Loucy (cell line): Measurements from ENCODE around the gene ARHGEF26.

ENCODE experiments used
- H2AFZ ChIP-seq: fragments of 200-600 bp; sonication (generic); 2 replicates; pipeline ENCODE4 v1.6.0; 2016; ENCODE audit warnings: antibody characterized with exemption, mild to moderate bottlenecking, low read length, moderate library complexity
- H3F3A ChIP-seq: fragments of 200-600 bp; 2 replicates; pipeline ENCODE4 v1.6.0; 2016; ENCODE audit warnings: antibody characterized with exemption, low read depth, mild to moderate bottlenecking
- H3K27me3 ChIP-seq: fragments of 200-600 bp; sonication (generic); 2 replicates; pipeline ENCODE4 v1.6.1; 2014; ENCODE audit warnings: low read length, mild to moderate bottlenecking; ENCODE audit not compliant: insufficient read depth, poor library complexity, severe bottlenecking
- H3K36me3 ChIP-seq: fragments of 200-600 bp; sonication (generic); 2 replicates; pipeline ENCODE4 v1.6.1; 2016; ENCODE audit warnings: low read length; ENCODE audit not compliant: insufficient read depth
- H3K4me1 ChIP-seq: fragments of 200-600 bp; sonication (generic); 2 replicates; pipeline ENCODE4 v1.5.1; 2014; ENCODE audit warnings: low read length, mild to moderate bottlenecking; ENCODE audit not compliant: insufficient read depth, poor library complexity, severe bottlenecking
- H3K4me2 ChIP-seq: fragments of 200-600 bp; sonication (generic); 2 replicates; pipeline ENCODE4 v1.6.0; 2014; ENCODE audit warnings: antibody characterized with exemption, low read length, low read depth, mild to moderate bottlenecking; ENCODE audit not compliant: poor library complexity, severe bottlenecking
- H3K4me3 ChIP-seq: fragments of 200-600 bp; sonication (generic); 2 replicates; pipeline ENCODE4 v1.5.1; 2014; ENCODE audit warnings: low read length, mild to moderate bottlenecking, mixed read lengths; ENCODE audit not compliant: poor library complexity, severe bottlenecking
- H3K79me2 ChIP-seq: fragments of 200-600 bp; sonication (generic); 2 replicates; pipeline ENCODE4 v1.6.1; 2014; ENCODE audit warnings: low read length; ENCODE audit not compliant: insufficient read depth
- H3K9ac ChIP-seq: fragments of 200-600 bp; sonication (generic); 2 replicates; pipeline ENCODE4 v1.6.0; 2014; ENCODE audit warnings: mild to moderate bottlenecking, low read depth, low read length, moderate library complexity; ENCODE audit not compliant: poor library complexity, severe bottlenecking
- H3K9me2 ChIP-seq: fragments of 200-600 bp; sonication (generic); replicated peaks from 2 replicates; pipeline ENCODE4 v1.6.1; 2016; ENCODE audit warnings: low read depth, low read length, mixed read lengths
- H3K9me3 ChIP-seq: fragments of 200-600 bp; sonication (generic); 2 replicates; pipeline ENCODE4 v1.6.1; 2014; ENCODE audit warnings: mild to moderate bottlenecking, antibody characterized with exemption, low read length, low read depth; ENCODE audit not compliant: insufficient read depth
- H4K20me1 ChIP-seq: fragments of 200-600 bp; sonication (generic); 2 replicates; pipeline ENCODE4 v1.6.0; 2014; ENCODE audit warnings: antibody characterized with exemption, low read length, mild to moderate bottlenecking; ENCODE audit not compliant: insufficient read depth, poor library complexity, severe bottlenecking
- EZH2phosphoT487 ChIP-seq: fragments of 200-600 bp; IDR thresholded peaks from 2 replicates; pipeline ENCODE4 v1.6.1; 2018; ENCODE audit warnings: antibody characterized with exemption, mild to moderate bottlenecking, moderate library complexity, borderline replicate concordance
- TF ChIP-seq, protein P1 (sequence below): fragments of 200-600 bp; sonication (generic); conservative IDR thresholded peaks from 2 replicates; pipeline ENCODE4 v1.5.1; 2014; ENCODE audit warnings: mild to moderate bottlenecking, antibody characterized with exemption, low read length

Gene ARHGEF26

DNA sequence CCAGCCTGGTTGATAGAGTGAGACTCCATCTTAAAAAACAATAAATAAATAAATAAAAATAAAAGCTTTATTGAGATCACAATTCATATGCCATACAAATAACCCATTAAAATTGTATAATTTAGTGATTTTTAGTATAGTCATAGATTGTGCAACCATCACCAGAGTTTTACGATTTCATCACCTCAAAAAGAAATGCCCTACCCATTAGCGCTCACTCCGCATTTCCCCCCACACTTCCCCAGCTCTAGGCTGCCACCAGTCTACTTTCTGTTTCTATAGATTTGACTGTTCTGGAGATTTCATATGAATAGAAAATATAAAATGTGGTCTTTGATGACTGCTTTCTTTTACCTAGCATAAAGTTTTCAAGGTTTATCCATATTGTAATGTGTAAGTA lies 57.0 kb downstream of the ARHGEF26 start:
- no peak overlapping the region for H2AFZ ChIP-seq
- no peaks in the 10 kb centered on the region for H3F3A ChIP-seq

DNA sequence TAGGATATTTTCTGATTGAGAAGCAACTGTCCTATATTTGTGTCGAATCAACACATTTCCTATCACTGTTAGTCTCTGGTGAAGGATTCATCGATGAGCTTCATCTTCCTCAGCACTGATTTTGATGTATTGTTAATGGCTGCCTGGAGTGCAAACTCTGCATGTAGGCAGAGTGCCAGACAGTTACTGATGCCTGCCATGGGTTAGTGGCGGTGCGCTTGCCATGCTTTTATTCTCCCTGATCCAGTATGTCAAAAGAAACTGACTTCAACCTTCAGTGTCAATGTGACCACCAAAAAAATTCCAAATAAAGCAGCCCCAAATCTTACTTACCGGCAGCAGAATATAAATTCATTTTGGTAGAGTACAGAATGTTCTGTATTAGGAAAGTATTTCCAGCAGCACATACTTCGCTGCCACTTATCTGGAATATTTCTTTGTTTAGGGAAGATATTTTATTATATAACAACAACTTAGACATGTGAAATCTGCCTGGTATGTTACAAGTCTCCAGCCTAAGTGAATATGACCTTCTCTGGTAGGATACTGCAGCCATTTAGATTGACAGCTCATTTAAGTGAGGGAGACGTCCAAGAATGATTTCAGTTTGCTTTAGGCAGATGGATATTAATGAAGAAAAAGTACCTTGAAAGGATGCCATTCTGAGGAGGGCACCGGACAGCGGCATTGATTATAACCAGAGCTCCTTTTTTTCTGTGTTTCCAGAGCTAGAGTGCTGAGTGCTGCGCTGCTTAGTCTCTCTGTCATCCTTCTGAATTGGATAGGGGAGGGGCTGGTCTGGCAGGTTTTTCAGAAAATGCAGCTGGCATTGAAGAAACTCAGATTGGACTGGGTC lies 59.9 kb downstream of the ARHGEF26 start:
- Histone ChIP-seq H4K20me1 (no peaks in the 10 kb centered on the region), H3K36me3 (no peaks in the 10 kb centered on the region), H3K4me2 (no peak overlapping the region), H3K9ac (no peak overlapping the region), H3K27me3 (no peaks in the 10 kb centered on the region), H3K9me2 (no peaks in the 10 kb centered on the region), H3K79me2 (no peaks in the 10 kb centered on the region), H3K4me3 (no peak overlapping the region), H3K4me1 (no peaks in the 10 kb centered on the region), H3K9me3 (no peaks in the 10 kb centered on the region), H2AFZ (no peak overlapping the region), H3F3A (no peaks in the 10 kb centered on the region)
- TF ChIP-seq, protein P1, sequence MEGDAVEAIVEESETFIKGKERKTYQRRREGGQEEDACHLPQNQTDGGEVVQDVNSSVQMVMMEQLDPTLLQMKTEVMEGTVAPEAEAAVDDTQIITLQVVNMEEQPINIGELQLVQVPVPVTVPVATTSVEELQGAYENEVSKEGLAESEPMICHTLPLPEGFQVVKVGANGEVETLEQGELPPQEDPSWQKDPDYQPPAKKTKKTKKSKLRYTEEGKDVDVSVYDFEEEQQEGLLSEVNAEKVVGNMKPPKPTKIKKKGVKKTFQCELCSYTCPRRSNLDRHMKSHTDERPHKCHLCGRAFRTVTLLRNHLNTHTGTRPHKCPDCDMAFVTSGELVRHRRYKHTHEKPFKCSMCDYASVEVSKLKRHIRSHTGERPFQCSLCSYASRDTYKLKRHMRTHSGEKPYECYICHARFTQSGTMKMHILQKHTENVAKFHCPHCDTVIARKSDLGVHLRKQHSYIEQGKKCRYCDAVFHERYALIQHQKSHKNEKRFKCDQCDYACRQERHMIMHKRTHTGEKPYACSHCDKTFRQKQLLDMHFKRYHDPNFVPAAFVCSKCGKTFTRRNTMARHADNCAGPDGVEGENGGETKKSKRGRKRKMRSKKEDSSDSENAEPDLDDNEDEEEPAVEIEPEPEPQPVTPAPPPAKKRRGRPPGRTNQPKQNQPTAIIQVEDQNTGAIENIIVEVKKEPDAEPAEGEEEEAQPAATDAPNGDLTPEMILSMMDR, result no peak
- TF ChIP-seq EZH2phosphoT487, result no peak

More for the DNA sequence above, 57.0 kb downstream of the ARHGEF26 start:
- no peaks in the 10 kb centered on the region for H3K27me3 ChIP-seq
- no peaks in the 10 kb centered on the region for H3K79me2 ChIP-seq
- no peaks in the 10 kb centered on the region for H3K36me3 ChIP-seq
- no peaks in the 10 kb centered on the region for H4K20me1 ChIP-seq
- H3K9me3 ChIP-seq, result no peaks in the 10 kb centered on the region
- H3K9me2 ChIP-seq, result no peaks in the 10 kb centered on the region
- H3K4me3 ChIP-seq, result no peak overlapping the region
- TF ChIP-seq, protein P1, result no peak
- no peak for TF ChIP-seq EZH2phosphoT487
- no peak overlapping the region for H3K4me2 ChIP-seq
- H3K4me1 ChIP-seq, result no peaks in the 10 kb centered on the region
- no peak overlapping the region for H3K9ac ChIP-seq

GRCh38 chr3:154182322-154182922 lies 61.2 kb downstream of the ARHGEF26 start:
- TF ChIP-seq, protein P1, result no peak
- no peak for TF ChIP-seq EZH2phosphoT487
- Histone ChIP-seq H3K36me3 (no peaks in the 10 kb centered on the region), H3K9me3 (no peaks in the 10 kb centered on the region), H3K4me1 (peaks cover 4% of the 10 kb centered on the region), H3K27me3 (no peaks in the 10 kb centered on the region), H2AFZ (no peak overlapping the region), H3K4me2 (no peak overlapping the region), H3K9ac (no peak overlapping the region), H4K20me1 (no peaks in the 10 kb centered on the region), H3K79me2 (no peaks in the 10 kb centered on the region), H3K9me2 (no peaks in the 10 kb centered on the region), H3K4me3 (no peak overlapping the region), H3F3A (no peaks in the 10 kb centered on the region)
